Right lobe of liver (tissue), 4 donors: Measurements from ENCODE around the gene NLGN1.
"Not testable (repeated sequence)": the region's sequence is repeated elsewhere in the genome, so short reads cannot be mapped to it uniquely, and the experiment has no call there.

ENCODE experiments used
- CTCF ChIP-seq, 4 donors: fragments of 200-600 bp in 3 of 4; fragments of 450-650 bp in 1 of 4; IDR thresholded peaks; one replicate each; pipeline versions ENCODE4 v1.5.1 to v1.8.0; 2016 to 2022; ENCODE audit warnings: antibody characterized with exemption in 4 of 4, mild to moderate bottlenecking in 2 of 4
- POLR2A ChIP-seq: fragments of 450-650 bp; IDR thresholded peaks from one replicate; pipeline ENCODE4 v1.6.1; 2017; ENCODE audit warnings: antibody characterized with exemption, mild to moderate bottlenecking
- donor health status: DM: no; HTN: no; CAD: no.
- donor health status: DM: no; HTN: no; CAD: no.
- donor health status: DM: no; HTN: yes; CAD: no.

DNA sequence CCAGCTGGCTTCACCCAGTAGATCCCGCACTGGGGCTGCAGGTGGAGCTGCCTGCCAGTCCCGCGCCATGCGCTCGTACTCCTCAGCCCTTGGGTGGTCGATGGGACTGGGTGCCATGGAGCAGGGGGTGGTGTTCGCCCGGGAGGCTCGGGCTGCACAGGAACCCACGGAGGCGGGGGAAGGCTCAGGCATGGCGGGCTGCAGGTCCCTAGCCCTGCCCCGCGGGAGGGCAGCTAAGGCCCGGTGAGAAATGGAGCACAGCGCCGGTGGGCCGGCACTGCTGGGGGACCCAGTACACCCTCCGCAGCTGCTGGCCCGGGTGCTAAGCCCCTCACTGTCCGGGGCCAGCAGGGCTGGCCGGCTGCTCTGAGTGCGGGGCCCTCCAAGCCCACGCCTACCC is 814.4 kb downstream of the NLGN1 start:
- not testable (repeated sequence) for TF ChIP-seq POLR2A; CTCF (IDR thresholded peaks at IDR 0.05)
